ENCODE measurements around the gene PCDHGB7.
"Not testable (repeated sequence)": the region's sequence is repeated elsewhere in the genome, so short reads cannot be mapped to it uniquely, and the experiment has no call there.

Gene PCDHGB7

GRCh38 chr5:141413540-141414069, 3.9 kb upstream of the PCDHGB7 start:
- no peak for DNase-seq (ENCODE audit: low read depth)
- TF ChIP-seq, protein P1, sequence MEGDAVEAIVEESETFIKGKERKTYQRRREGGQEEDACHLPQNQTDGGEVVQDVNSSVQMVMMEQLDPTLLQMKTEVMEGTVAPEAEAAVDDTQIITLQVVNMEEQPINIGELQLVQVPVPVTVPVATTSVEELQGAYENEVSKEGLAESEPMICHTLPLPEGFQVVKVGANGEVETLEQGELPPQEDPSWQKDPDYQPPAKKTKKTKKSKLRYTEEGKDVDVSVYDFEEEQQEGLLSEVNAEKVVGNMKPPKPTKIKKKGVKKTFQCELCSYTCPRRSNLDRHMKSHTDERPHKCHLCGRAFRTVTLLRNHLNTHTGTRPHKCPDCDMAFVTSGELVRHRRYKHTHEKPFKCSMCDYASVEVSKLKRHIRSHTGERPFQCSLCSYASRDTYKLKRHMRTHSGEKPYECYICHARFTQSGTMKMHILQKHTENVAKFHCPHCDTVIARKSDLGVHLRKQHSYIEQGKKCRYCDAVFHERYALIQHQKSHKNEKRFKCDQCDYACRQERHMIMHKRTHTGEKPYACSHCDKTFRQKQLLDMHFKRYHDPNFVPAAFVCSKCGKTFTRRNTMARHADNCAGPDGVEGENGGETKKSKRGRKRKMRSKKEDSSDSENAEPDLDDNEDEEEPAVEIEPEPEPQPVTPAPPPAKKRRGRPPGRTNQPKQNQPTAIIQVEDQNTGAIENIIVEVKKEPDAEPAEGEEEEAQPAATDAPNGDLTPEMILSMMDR (conservative IDR thresholded peaks at IDR 0.05; ENCODE audit: low read depth, low read length), result no peak
- peak overlapping the region; percentile 54 for H3K4me3 ChIP-seq (ENCODE audit: low read length)

DNA sequence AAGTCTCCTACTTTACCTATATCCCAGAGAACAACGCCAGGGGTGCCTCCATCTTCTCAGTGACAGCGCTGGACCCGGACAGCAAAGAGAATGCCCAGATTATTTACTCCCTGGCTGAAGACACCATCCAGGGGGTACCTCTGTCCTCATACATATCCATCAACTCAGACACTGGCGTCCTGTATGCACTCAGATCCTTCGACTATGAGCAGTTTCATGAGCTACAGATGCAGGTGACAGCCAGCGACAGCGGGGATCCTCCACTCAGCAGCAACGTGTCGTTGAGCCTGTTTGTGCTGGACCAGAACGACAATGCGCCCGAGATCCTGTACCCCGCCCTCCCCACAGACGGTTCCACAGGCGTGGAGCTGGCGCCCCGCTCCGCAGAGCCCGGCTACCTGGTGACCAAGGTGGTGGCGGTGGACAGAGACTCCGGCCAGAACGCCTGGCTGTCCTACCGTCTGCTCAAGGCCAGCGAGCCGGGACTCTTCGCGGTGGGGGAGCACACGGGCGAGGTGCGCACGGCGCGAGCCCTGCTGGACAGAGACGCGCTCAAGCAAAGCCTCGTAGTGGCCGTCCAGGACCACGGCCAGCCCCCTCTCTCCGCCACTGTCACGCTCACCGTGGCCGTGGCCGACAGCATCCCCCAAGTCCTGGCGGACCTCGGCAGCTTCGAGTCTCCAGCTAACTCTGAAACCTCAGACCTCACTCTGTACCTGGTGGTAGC, 2.8 kb upstream of the PCDHGB7 start:
- DNase-seq (ENCODE audit: low read depth); H3K4me3 ChIP-seq (ENCODE audit: low read length): not testable (repeated sequence)

- not testable (repeated sequence) for H3K4me3 ChIP-seq (ENCODE audit: low read length); DNase-seq (ENCODE audit: low read depth)
These were observed 2.2 kb upstream of the PCDHGB7 start for GRCh38 chr5:141415275-141415618.

GRCh38 chr5:141419074-141419880, 1.8 kb downstream of the PCDHGB7 start:
- no peak for DNase-seq (ENCODE audit: low read depth)
- no peak overlapping the region for H3K4me3 ChIP-seq (ENCODE audit: low read length)
- TF ChIP-seq, protein P1 (conservative IDR thresholded peaks at IDR 0.05; ENCODE audit: low read depth, low read length), result no peak

GRCh38 chr5:141420855-141421488, 3.5 kb downstream of the PCDHGB7 start, which contains the start of gene PCDHGA11:
Gene PCDHGA11 (plus strand): TSS chr5:141421051. CDS start chr5:141421228, 177 bp downstream.
- DNase-seq (ENCODE audit: low read depth), result no peak

DNA sequence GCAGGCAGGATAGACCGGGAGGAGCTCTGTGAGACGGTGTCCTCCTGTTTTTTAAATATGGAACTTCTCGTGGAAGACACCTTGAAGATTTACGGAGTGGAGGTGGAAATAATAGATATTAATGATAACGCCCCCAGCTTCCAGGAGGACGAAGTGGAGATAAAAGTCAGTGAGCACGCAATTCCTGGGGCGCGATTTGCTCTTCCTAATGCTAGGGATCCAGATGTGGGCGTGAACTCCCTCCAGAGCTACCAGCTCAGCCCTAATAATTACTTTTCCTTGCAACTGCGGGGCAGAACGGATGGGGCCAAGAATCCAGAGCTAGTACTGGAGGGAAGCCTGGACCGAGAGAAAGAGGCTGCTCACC, 4.0 kb downstream of the PCDHGB7 start:
- TF ChIP-seq, protein P1 (conservative IDR thresholded peaks at IDR 0.05; ENCODE audit: low read depth, low read length), result no peak
- peak overlapping the region; percentile 53 for H3K4me3 ChIP-seq (ENCODE audit: low read length)
- DNase-seq (ENCODE audit: low read depth), result no peak

More at GRCh38 chr5:141420855-141421488, 3.5 kb downstream of the PCDHGB7 start, which contains the start of gene PCDHGA11:
- TF ChIP-seq, protein P1 (conservative IDR thresholded peaks at IDR 0.05; ENCODE audit: low read depth, low read length), result peak; percentile 62
- peak within 1 kb of the TSS; percentile 53 for H3K4me3 ChIP-seq (ENCODE audit: low read length)

DNA sequence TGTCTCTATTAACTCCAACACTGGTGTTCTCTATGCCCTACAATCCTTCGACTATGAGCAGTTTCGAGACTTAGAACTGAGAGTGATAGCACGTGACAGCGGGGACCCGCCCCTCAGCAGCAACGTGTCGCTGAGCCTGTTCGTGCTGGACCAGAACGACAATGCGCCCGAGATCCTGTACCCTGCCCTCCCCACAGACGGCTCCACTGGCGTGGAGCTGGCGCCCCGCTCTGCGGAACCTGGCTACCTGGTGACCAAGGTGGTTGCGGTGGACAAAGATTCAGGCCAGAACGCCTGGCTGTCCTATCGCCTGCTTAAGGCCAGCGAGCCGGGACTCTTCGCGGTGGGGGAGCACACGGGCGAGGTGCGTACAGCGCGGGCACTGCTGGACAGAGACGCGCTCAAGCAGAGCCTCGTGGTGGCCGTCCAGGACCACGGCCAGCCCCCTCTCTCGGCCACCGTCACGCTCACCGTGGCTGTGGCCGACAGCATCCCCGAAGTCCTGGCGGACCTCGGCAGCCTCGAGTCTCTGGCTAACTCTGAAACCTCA, 5.3 kb downstream of the PCDHGB7 start:
- TF ChIP-seq, protein P1 (conservative IDR thresholded peaks at IDR 0.05; ENCODE audit: low read depth, low read length), result no peak
- H3K4me3 ChIP-seq (ENCODE audit: low read length), result no peak overlapping the region
- no peak for DNase-seq (ENCODE audit: low read depth)

Data from retinal pigment epithelial cell (primary cell).